Measurements from ENCODE around the gene CHTF18.
"Not testable (repeated sequence)": the region's sequence is repeated elsewhere in the genome, so short reads cannot be mapped to it uniquely, and the experiment has no call there.

The CHTF18 gene

GRCh38 chr16:788399-789126, at the start of gene CHTF18:
TSS of gene CHTF18 (plus strand) at chr16:788620. CDS start at chr16:788685, 65 bp downstream.
- peak; percentile 28 for DNase-seq (ENCODE audit: low read depth, low spot score)

GRCh38 chr16:739560-740458, 48.6 kb upstream of the CHTF18 start:
- DNase-seq (ENCODE audit: low read depth, low spot score): no peak

GRCh38 chr16:740459-740763, 48.0 kb upstream of the CHTF18 start:
- DNase-seq (ENCODE audit: low read depth, low spot score): no peak

GRCh38 chr16:740764-741505, 47.5 kb upstream of the CHTF18 start, which contains the start of gene CIAO3:
TSS of gene CIAO3 (minus strand) at chr16:740997. CDS start at chr16:740985, 12 bp downstream.
- no peak for DNase-seq (ENCODE audit: low read depth, low spot score)

- DNase-seq (ENCODE audit: low read depth, low spot score): no peak
Observed at GRCh38 chr16:741986-742629, 46.3 kb upstream of the CHTF18 start.

GRCh38 chr16:742894-743293, 45.5 kb upstream of the CHTF18 start:
- DNase-seq (ENCODE audit: low read depth, low spot score): not testable (repeated sequence)

GRCh38 chr16:743794-744500, 44.5 kb upstream of the CHTF18 start:
- no peak for DNase-seq (ENCODE audit: low read depth, low spot score)

- DNase-seq (ENCODE audit: low read depth, low spot score): no peak
Observed at GRCh38 chr16:745739-746138, 42.7 kb upstream of the CHTF18 start.

GRCh38 chr16:746637-747036, 41.8 kb upstream of the CHTF18 start:
- DNase-seq (ENCODE audit: low read depth, low spot score): no peak

GRCh38 chr16:747978-748746, 40.3 kb upstream of the CHTF18 start:
- DNase-seq (ENCODE audit: low read depth, low spot score): no peak

- DNase-seq (ENCODE audit: low read depth, low spot score): no peak
Observed at GRCh38 chr16:749010-749409, 39.4 kb upstream of the CHTF18 start.

GRCh38 chr16:750485-750884, 37.9 kb upstream of the CHTF18 start:
- DNase-seq (ENCODE audit: low read depth, low spot score): no peak

- DNase-seq (ENCODE audit: low read depth, low spot score): no peak
Observed at GRCh38 chr16:751152-752006, 37.0 kb upstream of the CHTF18 start.

GRCh38 chr16:752007-752312, 36.5 kb upstream of the CHTF18 start:
- DNase-seq (ENCODE audit: low read depth, low spot score): no peak

GRCh38 chr16:754121-754607, 34.3 kb upstream of the CHTF18 start:
- not testable (repeated sequence) for DNase-seq (ENCODE audit: low read depth, low spot score)

GRCh38 chr16:754656-755055, 33.8 kb upstream of the CHTF18 start:
- no peak for DNase-seq (ENCODE audit: low read depth, low spot score)

- no peak for DNase-seq (ENCODE audit: low read depth, low spot score)
Observed at GRCh38 chr16:756428-756827, 32.0 kb upstream of the CHTF18 start.

GRCh38 chr16:759110-759910, 29.1 kb upstream of the CHTF18 start:
- no peak for DNase-seq (ENCODE audit: low read depth, low spot score)

Measured in iPS DF 19.7 (cell line).